HepG2 (cell line): ENCODE data around the gene TBCCD1. TPM values are rescaled to one million over a fixed set of nuclear protein-coding genes. Genes with fewer than 3 reads are reported as not detected.
A peak's percentile ranks its signal among the peaks of the same experiment; 100 is the strongest.

Experiments used
- ATAC-seq: fragments of 200-7000 bp; cut with Tn5 transposase; 3 replicates; pipeline ENCODE4 v1.9.1; 2020; ENCODE audit warnings: mild to moderate bottlenecking, moderate library complexity
- BruUV-seq: library from RNA; stranded (reverse); fragments of 400-500 nt; replicated peaks from 2 replicates; lab custom pipeline; 2021; lab: Mats Ljungman, UMichigan
- CTCF ChIA-PET: fragments of 300-600 bp; formaldehyde crosslinking; extraction: SDS; loops from one replicate; lab custom pipeline; 2021; ENCODE audit warnings: low total read pairs, inconsistent platforms, low intra/inter-chr PET ratio; lab: Yijun Ruan, JAX
- POLR2A ChIA-PET: fragments of 350-600 bp; sonication (Branson Sonifier 250); formaldehyde crosslinking; loops from one replicate; lab custom pipeline; 2020; ENCODE audit warnings: antibody characterized with exemption, inconsistent platforms; lab: Yijun Ruan, JAX
- DNase-seq: peaks from one replicate; pipeline ENCODE4 v3.0.0-alpha.2; 2015; ENCODE audit warnings: low spot score
- FAIRE-seq: peaks from 3 replicates; lab custom pipeline; 2011; peaks lifted over from hg19 to GRCh38; lab: Jason Lieb, UNC
- H2AFZ ChIP-seq: one replicate; pipeline ENCODE4 v1.6.1; 2011; ENCODE audit warnings: low read length, inconsistent platforms
- H3K27ac ChIP-seq: fragments of 300-600 bp; 3 replicates; pipeline ENCODE4 v1.8.0; 2011; ENCODE audit warnings: mixed run types, mild to moderate bottlenecking, mixed read lengths, low read length, inconsistent platforms; ENCODE audit not compliant: insufficient read depth; ENCODE audit errors: extremely low read length
- H3K27me3 ChIP-seq, 2 experiments: fragments of 200-600 bp in 1 of 2; 2 replicates in 1 of 2; 3 replicates in 1 of 2; pipeline versions ENCODE4 v1.6.0 to v1.8.0; 2011; ENCODE audit warnings: low read length in 2 of 2, mild to moderate bottlenecking in 2 of 2, moderate library complexity in 2 of 2, inconsistent platforms in 1 of 2; ENCODE audit not compliant: insufficient read depth in 2 of 2, control insufficient read depth in 1 of 2
- H3K36me3 ChIP-seq, 2 experiments: fragments of 200-600 bp in 1 of 2; replicated peaks in 1 of 2; 2 replicates in 1 of 2; 3 replicates in 1 of 2; pipeline versions ENCODE4 v1.5.1 to v1.8.0; 2011; ENCODE audit warnings: low read length in 2 of 2, inconsistent platforms in 1 of 2; ENCODE audit not compliant: insufficient read depth in 2 of 2, control insufficient read depth in 1 of 2
- H3K4me1 ChIP-seq: 2 replicates; pipeline ENCODE4 v1.5.1; 2012; ENCODE audit warnings: low read length, inconsistent platforms; ENCODE audit not compliant: insufficient read depth
- H3K4me2 ChIP-seq: 2 replicates; pipeline ENCODE4 v1.6.0; 2011; ENCODE audit warnings: low read depth, low read length, inconsistent platforms
- H3K4me3 ChIP-seq, 3 experiments: fragments of 200-600 bp in 1 of 3; sonication (generic), shearing (Covaris generic) in 1 of 3; replicated peaks in 1 of 3; 2 replicates each; pipeline ENCODE4 v1.5.1; 2011 to 2016; ENCODE audit warnings: low read length in 3 of 3, inconsistent platforms in 2 of 3, low read depth in 2 of 3, mild to moderate bottlenecking in 2 of 3, control low read depth in 1 of 3, mixed read lengths in 1 of 3; ENCODE audit not compliant: insufficient read depth in 1 of 3
- H3K79me2 ChIP-seq: one replicate; pipeline ENCODE4 v1.6.1; 2011; ENCODE audit warnings: low read length, inconsistent platforms; ENCODE audit not compliant: insufficient read depth
- H3K9ac ChIP-seq: 2 replicates; pipeline ENCODE4 v1.6.0; 2011; ENCODE audit warnings: mild to moderate bottlenecking, low read depth, low read length, inconsistent platforms; ENCODE audit not compliant: insufficient read depth
- H3K9me3 ChIP-seq: 2 replicates; pipeline ENCODE4 v1.5.1; 2012; ENCODE audit warnings: mild to moderate bottlenecking, low read length
- H4K20me1 ChIP-seq: 2 replicates; pipeline ENCODE4 v1.6.0; 2011; ENCODE audit warnings: inconsistent platforms, mild to moderate bottlenecking, low read length, moderate library complexity; ENCODE audit not compliant: insufficient read depth
- BRD4 ChIP-seq: sonication (generic); formaldehyde crosslinking; IDR thresholded peaks from 2 replicates; pipeline ENCODE4 v1.4.0; 2020; ENCODE audit warnings: missing genetic modification reagents
- CEBPB ChIP-seq: IDR thresholded peaks from 2 replicates; pipeline ENCODE4 v1.6.1; 2011; ENCODE audit warnings: low read depth, low read length, improper control_type of control experiment, borderline replicate concordance
- CEBPG ChIP-seq: IDR thresholded peaks from 2 replicates; pipeline ENCODE4 v1.6.1; 2016
- CTCF ChIP-seq: sonication (generic); formaldehyde crosslinking; IDR thresholded peaks from 2 replicates; pipeline ENCODE4 v1.5.0; 2020; ENCODE audit warnings: mild to moderate bottlenecking, missing genetic modification reagents, moderate library complexity
- FOXA3 ChIP-seq: IDR thresholded peaks from 2 replicates; pipeline ENCODE4 v1.6.1; 2016; ENCODE audit warnings: missing genetic modification reagents, missing compliant biosample characterization
- GFI1 ChIP-seq: sonication (generic); formaldehyde crosslinking; IDR thresholded peaks from 2 replicates; pipeline ENCODE4 v1.5.0; 2020; ENCODE audit warnings: missing genetic modification reagents, mild to moderate bottlenecking, borderline replicate concordance
- HMG20A ChIP-seq: IDR thresholded peaks from 2 replicates; pipeline ENCODE4 v1.6.1; 2016; ENCODE audit warnings: borderline replicate concordance
- RAD21 ChIP-seq: fragments of 450-650 bp; formaldehyde crosslinking; IDR thresholded peaks from 2 replicates; pipeline ENCODE4 v1.5.0; 2020; ENCODE audit warnings: mild to moderate bottlenecking
- SALL1 ChIP-seq: sonication (generic); formaldehyde crosslinking; IDR thresholded peaks from 2 replicates; pipeline ENCODE4 v1.8.0; 2022; ENCODE audit warnings: mild to moderate bottlenecking, missing genetic modification reagents
- SMC3 ChIP-seq: IDR thresholded peaks from 2 replicates; pipeline ENCODE4 v1.6.1; 2011; ENCODE audit warnings: low read length, improper control_type of control experiment
- STAG1 ChIP-seq: sonication (generic); formaldehyde crosslinking; IDR thresholded peaks from 2 replicates; pipeline ENCODE4 v1.4.0; 2020; ENCODE audit warnings: missing genetic modification reagents
- ZKSCAN1 ChIP-seq: fragments of 150-350 bp; IDR thresholded peaks from 2 replicates; pipeline ENCODE4 v1.6.1; 2014; ENCODE audit warnings: low read length
- ZNF230 ChIP-seq: sonication (generic); formaldehyde crosslinking; IDR thresholded peaks from 2 replicates; pipeline ENCODE4 v1.4.0; 2020; ENCODE audit warnings: mild to moderate bottlenecking, missing genetic modification reagents
- ZNF326 ChIP-seq: sonication (generic); formaldehyde crosslinking; IDR thresholded peaks from 2 replicates; pipeline ENCODE4 v1.4.0; 2020; ENCODE audit warnings: missing genetic modification reagents, borderline replicate concordance
- ZNF770 ChIP-seq: sonication (generic); formaldehyde crosslinking; IDR thresholded peaks from 2 replicates; pipeline ENCODE4 v1.5.0; 2020; ENCODE audit warnings: mild to moderate bottlenecking, missing genetic modification reagents
- ZNF773 ChIP-seq: sonication (generic); formaldehyde crosslinking; IDR thresholded peaks from 2 replicates; pipeline ENCODE4 v1.4.0; 2020; ENCODE audit warnings: missing genetic modification reagents, borderline replicate concordance
- WGBS: methylation state at CpG from one replicate; pipeline ENCODE4 v1.1.6; 2017; ENCODE audit warnings: low lambda C conversion rate; 5-methylcytosine and 5-hydroxymethylcytosine counted together
- in situ Hi-C: cut with HindIII; loops from 2 replicates; pipeline ENCODE4 v1.10.0; 2017; ENCODE audit warnings: low pct_unique_long_range_greater_than_20kb; ENCODE audit not compliant: extremely low pct_ligation_motif_present
- intact Hi-C: fragments of 100-400 bp; cut with micrococcal nuclease; formaldehyde crosslinking; loops from one replicate; pipeline ENCODE4 v1.10.0; 2022; ENCODE audit not compliant: unreplicated experiment
- polyA plus RNA-seq, 8 experiments: library from polyadenylated mRNA; depleted of rRNA in 3 of 8; stranded (reverse) in 7 of 8; unstranded in 1 of 8; fragments of >200 nt; fragmentation: Illumina TruSeq in 4 of 8; extraction: Trizol in 4 of 8; gene quantifications; 2 replicates each; pipeline versions ENCODE4 v1.2.1 to v1.2.3, GENCODE V29; 2011 to 2016; ENCODE audit warnings: low read depth in 4 of 8, missing spikeins in 1 of 8, mixed read lengths in 1 of 8; ENCODE audit not compliant: insufficient read depth in 1 of 8
- total RNA-seq, 5 experiments: library from RNA; depleted of rRNA; stranded (reverse); fragments of >200 nt; fragmentation: Illumina TruSeq; extraction: Trizol; gene quantifications; 2 replicates each; pipeline ENCODE4 v1.2.3, GENCODE V29; 2016; ENCODE audit warnings: low read depth in 1 of 5
- TF ChIP-seq, protein P1 (sequence below): sonication (generic); formaldehyde crosslinking; IDR thresholded peaks from 2 replicates; pipeline ENCODE4 v1.4.0; 2020; ENCODE audit warnings: missing genetic modification reagents, mild to moderate bottlenecking, borderline replicate concordance

Gene TBCCD1
- total and polyA plus RNA-seq, 2 of the 13 experiments (the other 11 are each of a cell fraction or from before 2014, with no cell fraction given) = 13.6 to 16.2 TPM

- TF ChIP-seq ZNF770 (CRISPR knock-in tag) (peak; percentile 86), ZNF773 (no peak), HMG20A (CRISPR knock-in tag) (peak; percentile 58; the same call in 1 of the 2 replicates), ZKSCAN1 (peak; percentile 75; the same call in 1 of the 2 replicates), SALL1 (CRISPR knock-in tag) (peak; percentile 40; the same call in 1 of the 2 replicates)
These were observed 22.9 kb upstream of the TBCCD1 start (continued) for GRCh38 chr3:186589856-186590579.

DNA sequence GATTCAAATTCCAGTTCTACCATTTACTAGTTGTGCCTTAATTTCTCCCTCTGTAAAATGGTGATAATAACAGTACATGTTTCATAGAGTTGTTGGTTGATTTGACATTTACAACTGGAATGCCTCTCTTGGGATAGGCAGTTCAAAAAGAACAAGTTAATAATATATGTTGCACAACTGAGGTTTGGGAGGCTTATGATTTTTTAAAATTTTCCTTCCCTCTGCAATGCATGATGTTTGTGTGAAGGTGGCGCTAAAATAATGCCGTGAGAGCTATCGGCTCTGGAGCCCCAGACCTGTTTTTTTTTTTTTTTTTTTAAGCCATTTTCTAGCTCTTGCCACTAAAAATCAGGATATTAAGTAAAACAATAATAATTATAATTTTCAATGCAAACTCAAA, 22.0 kb upstream of the TBCCD1 start:
- Histone ChIP-seq H3K4me2 (peak overlapping the region; percentile 70; the same call in 1 of the 2 replicates), H3K9ac (no peak overlapping the region), H3K27me3 (no peaks in the 10 kb centered on the region), H3K79me2 (no peaks in the 10 kb centered on the region), H3K4me1 (peaks cover 59% of the 10 kb centered on the region), H3K27ac (peak overlapping the region; percentile 66)
- intact Hi-C loops = loop anchor here (2.0 kb wide), 1 partner anchor 26 kb away; no protein-coding TSS in a partner anchor
- peak; percentile 42 for ATAC-seq
- no TSS peak for BruUV-seq
- ChIA-PET CTCF (interaction anchor here (2.4 to 2.8 kb wide), 2 partner anchors 26 to 28 kb away, joined by 15 to 20 read pairs; no protein-coding TSS in a partner anchor), POLR2A (interaction anchor here (0.6 to 24.0 kb wide), 5 partner anchors 19 to 154 kb away, joined by 3 to 854 read pairs (median 15); partner anchors contain the start of genes AHSG, DNAJB11 and TBCCD1)
- peak; percentile 60 for DNase-seq
- TF ChIP-seq STAG1 = peak; percentile 77
- peak; percentile 66 for TF ChIP-seq CTCF (CRISPR knock-in tag)
- TF ChIP-seq RAD21 = peak; percentile 42; the same call in 1 of the 2 replicates
- TF ChIP-seq CEBPG (CRISPR knock-in tag) = peak; percentile 50; the same call in 1 of the 2 replicates
- TF ChIP-seq, protein P1, sequence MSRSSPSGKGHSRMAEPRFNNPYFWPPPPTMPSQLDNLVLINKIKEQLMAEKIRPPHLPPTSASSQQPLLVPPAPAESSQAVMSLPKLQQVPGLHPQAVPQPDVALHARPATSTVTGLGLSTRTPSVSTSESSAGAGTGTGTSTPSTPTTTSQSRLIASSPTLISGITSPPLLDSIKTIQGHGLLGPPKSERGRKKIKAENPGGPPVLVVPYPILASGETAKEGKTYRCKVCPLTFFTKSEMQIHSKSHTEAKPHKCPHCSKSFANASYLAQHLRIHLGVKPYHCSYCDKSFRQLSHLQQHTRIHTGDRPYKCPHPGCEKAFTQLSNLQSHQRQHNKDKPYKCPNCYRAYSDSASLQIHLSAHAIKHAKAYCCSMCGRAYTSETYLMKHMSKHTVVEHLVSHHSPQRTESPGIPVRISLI = peak; percentile 80; the same call in 1 of the 2 replicates
- no peak for TF ChIP-seq ZNF326 (CRISPR knock-in tag)
- TF ChIP-seq CEBPB = peak; percentile 51; the same call in 1 of the 2 replicates
- peak; percentile 90; the same call in 1 of the 2 replicates for TF ChIP-seq ZNF230 (CRISPR knock-in tag)
- TF ChIP-seq FOXA3 = no peak
- no peak for TF ChIP-seq BRD4 (CRISPR knock-in tag)
- peak; percentile 85 for TF ChIP-seq SMC3
- 0 out of 2 replicates have a peak, but pooled peaks have one; percentile 38 for TF ChIP-seq GFI1 (CRISPR knock-in tag)
- TF ChIP-seq, all 625 proteins: peak for 9
- FAIRE-seq = no peak
- Histone ChIP-seq H2AFZ (no peak overlapping the region), H4K20me1 (no peaks in the 10 kb centered on the region), H3K36me3 (peaks cover 4 to 21% of the 10 kb centered on the region in 2 experiments), H3K4me3 (no peak overlapping the region; a peak in 1 of 6 replicates), H3K9me3 (no peaks in the 10 kb centered on the region)
- 10% methylated on average over 3 of the region's 3 CpGs for WGBS
- in situ Hi-C loops = no loop called here
